GM19438 (cell line): ENCODE results near the gene C20orf141.
"Not testable (repeated sequence)": the region's sequence is repeated elsewhere in the genome, so short reads cannot be mapped to it uniquely, and the experiment has no call there.

Experiments used
- ATAC-seq: cut with Tn5 transposase; IDR thresholded peaks from one replicate; pipeline ENCODE4 v1.9.1; 2021; ENCODE audit warnings: low read depth; ENCODE audit not compliant: unreplicated experiment

C20orf141 gene

DNA sequence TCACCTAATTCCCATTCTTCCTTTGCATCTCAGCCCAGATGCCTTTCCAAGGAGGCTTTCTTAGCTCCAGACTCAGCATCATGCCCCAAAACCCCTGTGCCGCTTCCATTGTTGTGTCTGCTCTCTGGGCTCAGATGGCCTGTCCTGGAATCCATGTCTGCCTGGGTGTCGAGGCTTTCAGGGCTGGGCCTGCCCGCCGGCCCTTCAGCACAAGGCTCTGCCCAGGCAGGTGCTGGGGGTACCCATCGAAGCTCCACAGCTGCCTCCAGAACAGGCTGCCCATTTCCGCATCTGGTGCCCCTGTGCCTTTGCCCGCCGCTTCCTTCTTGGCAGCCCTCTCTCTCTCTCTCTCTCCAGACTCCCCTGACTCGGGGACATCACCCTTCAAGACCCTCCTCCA lies 15.5 kb upstream of the C20orf141 start:
- ATAC-seq, result no peak

- ATAC-seq, result peak; percentile 5
Observed at GRCh38 chr20:2799688-2800520, 14.9 kb upstream of the C20orf141 start.

DNA sequence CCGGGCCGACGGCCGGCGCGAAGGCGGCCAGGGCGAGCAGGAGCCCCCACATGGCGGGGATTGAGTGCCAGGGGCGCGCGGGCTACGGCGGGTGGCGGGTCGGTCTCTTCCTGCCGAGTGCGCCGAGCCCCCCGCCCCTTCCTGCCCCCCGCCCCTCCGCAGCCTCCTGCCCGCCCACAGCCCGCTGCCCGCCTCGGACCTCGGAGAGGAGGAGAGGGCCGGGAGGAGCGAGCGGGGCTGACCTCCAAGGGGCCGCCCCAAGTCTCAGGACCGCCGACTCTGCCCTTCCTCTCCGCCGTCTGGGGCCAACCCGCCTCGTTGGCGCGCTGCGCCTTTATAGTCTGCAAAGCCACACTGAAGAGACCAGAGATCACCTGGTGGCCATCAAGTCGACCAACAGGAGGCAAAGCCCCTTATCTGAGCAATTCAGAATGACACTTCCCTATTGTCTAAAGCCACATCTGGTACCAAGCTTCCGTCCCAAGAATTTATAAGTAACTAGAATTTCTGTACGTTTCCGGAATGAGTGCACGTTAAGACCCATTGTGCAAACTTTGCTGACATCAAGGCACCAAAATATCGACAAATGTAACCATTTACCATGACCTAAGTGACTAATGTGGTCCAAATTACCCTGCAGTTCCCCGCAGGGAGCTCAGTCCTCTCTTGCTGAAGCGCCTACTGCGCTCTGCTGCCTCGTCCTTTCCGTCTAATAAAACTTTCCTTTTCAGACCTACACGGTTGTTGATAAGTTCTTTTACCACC lies 14.1 kb upstream of the C20orf141 start, which contains the start of gene CPXM1:
TSS of gene CPXM1 (minus strand) at position 107 of the 765 bp plus-strand sequence. CDS start at position 52, 55 bp downstream.
- peak; percentile 72 for ATAC-seq

DNA sequence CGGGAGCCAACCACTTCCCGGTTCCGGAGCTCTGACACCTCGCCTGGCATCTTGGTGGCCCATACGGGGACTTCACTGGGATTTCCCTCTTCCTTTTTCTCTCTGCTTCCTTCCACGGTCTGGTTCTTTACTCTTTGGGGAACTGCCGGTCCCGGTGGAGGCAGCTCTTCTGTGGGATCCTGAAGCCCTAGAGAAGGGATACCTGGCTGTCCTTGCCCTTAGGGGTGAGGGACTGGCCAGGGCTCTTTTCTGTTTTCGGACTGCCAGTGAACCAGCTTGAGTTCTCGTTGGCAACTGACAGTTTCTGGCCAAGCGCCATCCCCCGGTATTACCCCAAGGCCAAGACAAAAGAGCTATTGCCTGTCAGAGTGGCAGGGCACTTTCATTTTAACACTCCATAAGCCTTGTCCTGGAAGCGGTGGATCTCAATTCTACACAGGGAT lies 13.5 kb upstream of the C20orf141 start:
- ATAC-seq, result peak; percentile 6

- no peak for ATAC-seq
Observed at GRCh38 chr20:2804041-2804828, 10.6 kb upstream of the C20orf141 start.

DNA sequence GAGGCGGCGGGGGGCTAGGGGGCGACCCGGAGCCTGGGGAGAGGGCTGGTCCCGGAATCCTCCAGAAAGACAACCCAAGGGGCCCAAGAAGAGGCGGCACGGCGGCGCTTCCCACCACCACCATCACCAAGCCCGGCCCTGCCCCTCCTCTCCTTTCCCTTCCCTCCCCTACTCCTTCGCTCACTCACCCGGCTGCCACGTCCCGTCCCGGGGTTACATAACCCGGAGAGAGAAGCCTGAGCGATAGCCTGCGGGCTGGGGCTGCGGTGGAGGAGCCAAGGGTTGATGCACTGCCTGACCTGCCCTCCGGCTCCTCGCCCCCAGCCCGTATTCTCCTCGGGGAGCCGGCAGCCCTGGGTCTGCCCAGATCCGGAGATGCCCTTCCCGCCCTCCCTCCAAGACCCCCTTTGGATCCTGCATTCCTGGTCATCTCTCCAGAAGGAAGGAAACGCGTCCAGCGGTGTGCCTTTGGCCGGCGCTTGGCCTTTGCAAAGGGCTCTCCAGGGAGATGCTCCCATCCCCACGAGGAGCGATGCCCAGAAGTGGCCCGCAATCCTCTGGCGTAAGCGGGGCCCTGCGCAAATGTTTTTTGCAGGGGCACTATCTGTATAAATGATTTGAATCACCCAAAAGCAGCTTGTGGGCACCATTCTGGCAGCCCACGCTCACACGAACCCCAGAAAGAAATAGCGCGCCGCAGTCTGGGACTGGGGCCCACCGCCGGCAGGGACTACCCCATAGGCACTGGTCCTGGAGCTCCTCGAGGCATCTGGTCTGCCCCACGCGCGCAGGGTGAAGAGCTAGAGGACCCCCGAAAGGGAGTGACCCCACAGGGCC lies 9.7 kb upstream of the C20orf141 start:
- ATAC-seq, result no peak

DNA sequence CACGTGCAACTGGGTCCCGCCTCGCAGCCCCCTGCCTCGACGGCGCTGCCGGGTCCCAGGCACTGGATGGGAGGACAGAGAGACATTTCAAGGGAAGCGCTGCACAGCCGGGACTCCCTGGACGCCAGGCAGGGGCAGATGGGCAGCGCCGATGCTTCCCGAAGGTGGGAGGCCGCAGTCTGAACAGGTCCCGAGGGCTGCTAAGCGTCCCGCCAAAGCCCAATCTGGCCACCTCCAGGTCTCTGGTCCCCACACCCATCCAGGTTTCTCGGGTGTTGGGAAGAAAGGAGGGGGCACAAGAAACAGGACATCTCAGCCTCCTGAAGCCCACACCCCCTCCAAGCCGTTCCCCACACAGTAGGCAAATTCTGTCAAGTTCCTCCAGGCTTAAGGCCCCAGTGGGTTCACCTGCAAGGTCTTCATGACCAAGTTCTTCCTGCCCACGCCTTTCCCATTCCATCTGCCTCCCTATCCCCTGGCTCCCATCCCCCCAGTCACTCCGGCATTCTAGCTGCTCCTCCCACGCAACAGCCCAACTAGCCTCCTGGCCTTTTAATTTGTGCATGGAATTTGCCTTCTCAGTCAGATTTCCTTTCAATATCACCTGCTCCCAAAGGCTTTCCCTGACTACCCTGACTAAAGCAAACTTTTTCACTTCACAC lies 9.0 kb upstream of the C20orf141 start:
- ATAC-seq, result no peak

GRCh38 chr20:2806351-2806701 lies 8.5 kb upstream of the C20orf141 start:
- ATAC-seq, result no peak

DNA sequence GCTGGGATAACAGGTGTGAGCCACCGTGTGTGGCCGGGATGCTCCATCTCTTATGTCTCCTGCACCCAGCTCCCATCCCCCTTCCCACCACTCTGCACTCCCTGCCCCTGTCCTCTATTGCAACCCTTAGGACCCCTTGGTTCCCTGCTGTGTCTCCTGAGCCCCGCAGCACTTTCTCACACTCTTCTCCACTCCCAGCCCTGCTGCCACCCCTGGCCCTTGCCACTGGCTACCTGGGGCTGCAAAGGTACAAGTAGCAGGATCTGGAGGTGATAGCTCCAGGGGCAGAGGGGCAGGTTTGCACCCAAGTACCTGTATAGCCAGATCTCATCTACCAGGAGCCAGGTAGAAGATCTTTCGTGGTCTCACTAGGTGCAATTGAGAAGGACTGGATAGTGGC lies 7.8 kb upstream of the C20orf141 start:
- ATAC-seq, result no peak

GRCh38 chr20:2807929-2808328 lies 6.9 kb upstream of the C20orf141 start:
- ATAC-seq, result not testable (repeated sequence)

GRCh38 chr20:2809690-2810089 lies 5.1 kb upstream of the C20orf141 start:
- no peak for ATAC-seq

GRCh38 chr20:2812189-2812588 lies 2.6 kb upstream of the C20orf141 start:
- no peak for ATAC-seq

DNA sequence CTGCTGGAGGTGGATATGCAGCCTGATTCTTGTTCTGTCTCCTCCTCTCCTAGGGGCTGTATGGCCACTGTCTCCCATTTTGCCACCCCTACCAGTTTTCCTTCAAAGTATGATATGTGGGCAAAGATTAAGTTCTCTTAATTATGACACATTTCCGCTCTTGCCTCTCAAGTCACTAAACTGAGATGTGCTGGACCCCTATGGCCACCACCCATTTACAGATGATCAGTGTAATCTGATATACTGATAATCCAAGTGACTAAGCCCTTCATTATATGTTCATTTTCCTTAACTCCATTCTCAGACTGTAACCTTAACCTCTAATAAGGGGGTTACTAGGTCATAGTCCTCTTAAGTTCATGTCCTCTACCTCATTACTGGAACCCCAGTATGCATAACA lies 711 bp upstream of the C20orf141 start:
- no peak for ATAC-seq

DNA sequence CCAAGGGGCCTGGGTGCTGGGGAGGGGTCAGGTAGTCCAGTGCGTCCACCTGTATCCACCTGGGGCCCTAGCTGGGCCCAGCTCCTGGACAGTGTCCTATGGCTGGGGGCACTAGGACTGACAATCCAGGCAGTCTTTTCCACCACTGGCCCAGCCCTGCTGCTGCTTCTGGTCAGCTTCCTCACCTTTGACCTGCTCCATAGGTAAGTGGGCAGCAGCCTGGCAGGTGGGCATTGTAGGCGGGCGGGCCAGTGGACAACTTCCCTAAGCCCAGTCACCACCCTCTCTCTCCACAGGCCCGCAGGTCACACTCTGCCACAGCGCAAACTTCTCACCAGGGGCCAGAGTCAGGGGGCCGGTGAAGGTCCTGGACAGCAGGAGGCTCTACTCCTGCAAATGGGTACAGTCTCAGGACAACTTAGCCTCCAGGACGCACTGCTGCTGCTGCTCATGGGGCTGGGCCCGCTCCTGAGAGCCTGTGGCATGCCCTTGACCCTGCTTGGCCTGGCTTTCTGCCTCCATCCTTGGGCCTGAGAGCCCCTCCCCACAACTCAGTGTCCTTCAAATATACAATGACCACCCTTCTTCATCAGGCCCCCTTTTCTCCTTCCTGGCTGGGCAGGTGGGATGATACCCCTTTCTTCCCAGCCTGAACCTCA lies 584 bp downstream of the C20orf141 start:
- no peak for ATAC-seq

DNA sequence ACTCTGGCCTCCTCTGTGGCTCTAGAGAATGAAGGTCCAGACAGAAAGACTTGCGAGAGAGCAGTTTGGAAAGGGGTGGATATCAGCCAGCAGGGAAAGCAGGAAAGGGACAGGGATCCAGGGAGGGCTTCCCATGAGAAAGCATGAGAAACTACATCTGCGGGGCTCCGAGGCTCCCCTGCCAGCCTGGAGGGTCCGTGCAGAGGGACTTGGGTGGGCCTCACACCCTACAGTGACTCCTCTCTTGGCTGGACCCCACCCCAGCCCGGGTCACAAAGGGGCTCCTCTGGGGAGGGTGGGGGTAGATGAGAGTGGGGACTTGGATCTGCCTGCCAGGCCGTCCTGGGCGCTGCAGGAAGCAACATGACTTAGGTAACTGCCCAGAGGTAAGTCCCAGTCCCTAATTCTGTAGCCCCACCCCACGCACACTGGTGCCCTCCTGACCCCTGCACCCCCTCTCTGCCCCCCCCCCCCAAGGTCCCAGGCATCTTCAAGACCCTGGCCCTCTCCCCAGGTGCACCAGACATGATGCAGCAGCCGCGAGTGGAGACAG lies 1.3 kb downstream of the C20orf141 start, which contains the start of gene TMEM239:
TSS of gene TMEM239 (plus strand) at position 335 of the 553 bp plus-strand sequence. CDS start at position 526, 191 bp downstream.
- no peak for ATAC-seq

DNA sequence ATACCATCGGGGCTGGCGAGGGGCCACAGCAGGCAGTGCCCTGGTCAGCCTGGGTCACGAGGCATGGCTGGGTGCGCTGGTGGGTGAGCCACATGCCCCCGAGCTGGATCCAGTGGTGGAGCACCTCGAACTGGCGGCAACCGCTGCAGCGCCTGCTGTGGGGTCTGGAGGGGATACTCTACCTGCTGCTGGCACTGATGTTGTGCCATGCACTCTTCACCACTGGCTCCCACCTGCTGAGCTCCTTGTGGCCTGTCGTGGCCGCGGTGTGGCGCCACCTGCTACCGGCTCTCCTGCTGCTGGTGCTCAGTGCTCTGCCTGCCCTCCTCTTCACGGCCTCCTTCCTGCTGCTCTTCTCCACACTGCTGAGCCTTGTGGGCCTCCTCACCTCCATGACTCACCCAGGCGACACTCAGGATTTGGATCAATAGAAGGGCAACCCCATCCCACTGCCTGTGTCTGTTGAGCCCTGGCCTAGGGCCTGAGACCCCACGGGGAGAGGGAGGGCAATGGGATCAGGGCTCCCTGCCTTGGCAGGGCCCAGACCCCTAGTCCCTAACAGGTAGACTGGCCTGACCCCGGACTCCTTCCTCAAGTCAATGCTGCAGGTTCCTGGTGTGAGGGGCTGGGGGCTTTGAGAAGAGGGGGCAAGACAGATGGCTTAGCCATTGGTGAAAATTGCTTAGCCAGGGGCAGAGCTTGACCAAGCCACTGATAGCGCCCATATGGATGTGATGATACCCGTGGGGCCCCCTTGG lies 2.0 kb downstream of the C20orf141 start:
- ATAC-seq, result no peak

GRCh38 chr20:2817341-2817726 lies 2.5 kb downstream of the C20orf141 start:
- ATAC-seq, result no peak
